Stimulated activated CD8-positive, alpha-beta memory T cell treated with anti-CD3 and anti-CD28 coated beads, Interleukin-15, amount 100 ng/mL, for 4 hours (primary cell): ENCODE results near the gene SSH3.

Experiments
- DNase-seq, 2 donors: peaks; one replicate each; pipeline ENCODE4 v3.0.0-alpha.2; 2020; ENCODE audit warnings: low read depth in 2 of 2

Gene SSH3

DNA sequence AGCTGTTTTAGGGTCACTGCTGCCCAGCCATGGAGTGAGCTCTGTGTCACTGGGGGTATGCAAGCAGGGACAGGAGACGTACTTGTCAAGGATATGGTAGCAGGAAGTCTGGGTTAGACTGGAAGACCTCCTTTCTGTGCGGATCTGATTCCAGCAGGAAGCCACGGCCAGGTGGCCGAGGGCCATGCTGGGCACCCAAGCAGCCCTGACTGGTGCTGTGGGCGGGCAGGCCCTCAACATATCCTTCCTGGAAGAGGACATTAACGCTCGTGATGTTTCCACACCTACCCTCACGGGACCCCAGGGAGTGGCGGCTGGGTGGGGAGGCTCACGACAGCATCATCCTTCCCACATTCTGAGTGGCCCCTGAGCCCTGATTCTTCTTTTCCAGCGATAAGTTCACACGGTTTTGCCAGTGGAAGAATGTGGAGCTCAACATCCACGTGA, 23.0 kb upstream of the SSH3 start:
- DNase-seq = no peak

DNA sequence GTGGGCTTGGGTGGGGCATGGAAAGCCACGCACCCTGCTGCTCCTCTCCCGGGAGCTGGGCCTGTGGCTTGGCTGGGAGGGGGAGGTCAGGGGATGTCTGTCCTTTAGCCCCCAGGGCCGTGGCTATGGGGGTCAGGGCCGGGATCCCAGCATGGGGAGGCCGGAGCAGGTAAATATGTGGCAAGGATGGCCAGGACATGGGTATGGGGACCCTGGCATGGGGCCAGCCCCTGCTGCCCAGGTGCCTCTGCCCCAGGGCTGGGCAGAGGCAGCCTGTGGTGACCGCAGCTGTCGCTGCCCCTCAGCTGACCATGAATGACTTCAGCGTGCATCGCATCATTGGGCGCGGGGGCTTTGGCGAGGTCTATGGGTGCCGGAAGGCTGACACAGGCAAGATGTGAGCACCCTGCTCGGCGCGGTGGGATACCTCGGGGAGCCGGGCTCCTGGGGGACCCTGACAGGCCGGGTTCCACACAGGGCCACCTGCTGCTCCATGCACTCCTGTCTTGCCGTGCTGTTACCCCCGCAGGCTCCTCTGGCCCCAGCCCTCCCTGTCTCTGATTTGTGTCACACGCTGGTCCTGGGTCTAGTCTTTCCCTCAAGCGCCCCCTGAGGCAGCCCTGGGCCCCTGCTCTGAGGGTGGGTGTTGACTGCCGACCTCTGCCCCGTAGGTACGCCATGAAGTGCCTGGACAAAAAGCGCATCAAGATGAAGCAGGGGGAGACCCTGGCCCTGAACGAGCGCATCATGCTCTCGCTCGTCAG, 22.4 kb upstream of the SSH3 start:
- no peak for DNase-seq

DNA sequence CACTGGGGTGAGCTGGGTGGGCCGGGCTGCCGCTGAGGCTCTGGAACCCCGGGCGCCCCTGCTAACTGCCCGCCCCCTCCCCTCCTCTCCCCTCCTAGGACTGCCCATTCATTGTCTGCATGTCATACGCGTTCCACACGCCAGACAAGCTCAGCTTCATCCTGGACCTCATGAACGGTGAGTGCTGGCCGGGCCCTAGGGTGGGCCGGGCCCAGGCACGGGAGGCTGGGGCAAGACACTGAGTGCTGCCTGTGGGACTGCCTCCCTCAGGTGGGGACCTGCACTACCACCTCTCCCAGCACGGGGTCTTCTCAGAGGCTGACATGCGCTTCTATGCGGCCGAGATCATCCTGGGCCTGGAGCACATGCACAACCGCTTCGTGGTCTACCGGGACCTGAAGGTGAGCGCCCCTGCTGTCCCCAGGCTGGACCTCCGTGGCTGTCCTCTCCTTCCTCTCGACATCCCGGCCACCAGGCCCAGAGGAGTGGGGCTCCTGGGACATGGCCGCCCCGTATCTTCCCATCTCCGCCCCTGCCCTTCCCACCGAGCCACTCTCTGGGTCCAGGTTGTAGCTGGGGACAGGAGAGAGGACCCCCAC, 21.7 kb upstream of the SSH3 start:
- DNase-seq = no peak

DNA sequence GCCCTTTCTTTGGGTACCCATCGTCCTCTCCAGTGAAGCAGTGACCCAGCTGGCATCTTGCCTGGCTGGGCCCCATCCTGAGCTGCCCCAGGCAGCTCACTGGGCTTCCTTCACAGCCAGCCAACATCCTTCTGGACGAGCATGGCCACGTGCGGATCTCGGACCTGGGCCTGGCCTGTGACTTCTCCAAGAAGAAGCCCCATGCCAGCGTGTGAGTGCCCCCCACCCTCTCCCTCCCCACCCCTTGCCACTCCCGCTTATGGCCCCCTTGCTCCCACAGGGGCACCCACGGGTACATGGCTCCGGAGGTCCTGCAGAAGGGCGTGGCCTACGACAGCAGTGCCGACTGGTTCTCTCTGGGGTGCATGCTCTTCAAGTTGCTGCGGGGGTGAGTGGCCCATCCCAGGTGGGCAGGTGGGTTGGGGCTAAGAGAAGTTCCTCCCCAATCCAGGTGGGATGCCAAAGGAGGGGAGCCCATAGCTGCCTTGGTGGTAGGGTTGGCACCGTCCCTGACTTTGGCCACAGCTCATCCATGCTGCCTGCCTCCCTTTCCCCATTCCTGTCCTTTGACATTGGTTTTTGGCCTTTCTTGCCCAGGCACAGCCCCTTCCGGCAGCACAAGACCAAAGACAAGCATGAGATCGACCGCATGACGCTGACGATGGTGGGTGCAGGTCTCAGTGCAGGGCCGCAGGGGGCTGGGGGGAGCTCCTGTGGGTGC, 21.0 kb upstream of the SSH3 start:
- DNase-seq = no peak

DNA sequence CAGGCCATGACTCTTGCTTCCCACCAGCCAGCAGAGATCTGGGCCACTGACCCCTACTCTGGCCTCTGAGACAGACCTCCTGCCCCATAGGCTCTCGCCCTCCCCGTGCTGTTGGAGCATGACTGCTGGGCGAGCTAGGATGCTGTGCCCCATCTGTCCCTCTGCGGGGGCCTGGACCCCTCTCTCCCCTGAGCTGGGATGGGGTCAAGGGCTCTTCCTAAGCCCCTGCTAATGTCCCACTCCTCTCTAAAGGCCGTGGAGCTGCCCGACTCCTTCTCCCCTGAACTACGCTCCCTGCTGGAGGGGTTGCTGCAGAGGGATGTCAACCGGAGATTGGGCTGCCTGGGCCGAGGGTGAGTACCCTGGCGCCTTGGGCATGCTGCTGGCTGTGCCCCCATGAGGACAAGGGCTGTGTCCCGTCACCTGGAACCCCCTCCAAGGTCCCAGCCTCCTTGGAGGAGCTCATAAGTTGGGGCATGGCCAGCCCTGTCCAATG, 20.4 kb upstream of the SSH3 start:
- DNase-seq = no peak

DNA sequence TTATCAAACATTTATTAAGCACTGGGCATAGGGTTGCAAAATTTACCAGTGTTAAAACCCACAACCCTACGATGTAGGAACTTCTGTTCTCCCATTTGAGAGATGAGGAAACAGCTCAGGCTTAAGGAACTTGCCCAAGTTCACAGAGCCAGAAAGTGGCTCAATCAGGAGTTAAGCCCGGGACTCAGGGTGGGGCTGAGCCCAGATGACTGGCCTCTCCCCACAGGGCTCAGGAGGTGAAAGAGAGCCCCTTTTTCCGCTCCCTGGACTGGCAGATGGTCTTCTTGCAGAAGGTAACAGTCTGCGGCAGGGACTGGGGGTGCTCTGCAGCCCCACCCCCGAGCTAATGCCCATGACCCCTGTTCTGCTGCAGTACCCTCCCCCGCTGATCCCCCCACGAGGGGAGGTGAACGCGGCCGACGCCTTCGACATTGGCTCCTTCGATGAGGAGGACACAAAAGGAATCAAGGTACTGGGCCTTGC, 19.8 kb upstream of the SSH3 start:
- no peak for DNase-seq

DNA sequence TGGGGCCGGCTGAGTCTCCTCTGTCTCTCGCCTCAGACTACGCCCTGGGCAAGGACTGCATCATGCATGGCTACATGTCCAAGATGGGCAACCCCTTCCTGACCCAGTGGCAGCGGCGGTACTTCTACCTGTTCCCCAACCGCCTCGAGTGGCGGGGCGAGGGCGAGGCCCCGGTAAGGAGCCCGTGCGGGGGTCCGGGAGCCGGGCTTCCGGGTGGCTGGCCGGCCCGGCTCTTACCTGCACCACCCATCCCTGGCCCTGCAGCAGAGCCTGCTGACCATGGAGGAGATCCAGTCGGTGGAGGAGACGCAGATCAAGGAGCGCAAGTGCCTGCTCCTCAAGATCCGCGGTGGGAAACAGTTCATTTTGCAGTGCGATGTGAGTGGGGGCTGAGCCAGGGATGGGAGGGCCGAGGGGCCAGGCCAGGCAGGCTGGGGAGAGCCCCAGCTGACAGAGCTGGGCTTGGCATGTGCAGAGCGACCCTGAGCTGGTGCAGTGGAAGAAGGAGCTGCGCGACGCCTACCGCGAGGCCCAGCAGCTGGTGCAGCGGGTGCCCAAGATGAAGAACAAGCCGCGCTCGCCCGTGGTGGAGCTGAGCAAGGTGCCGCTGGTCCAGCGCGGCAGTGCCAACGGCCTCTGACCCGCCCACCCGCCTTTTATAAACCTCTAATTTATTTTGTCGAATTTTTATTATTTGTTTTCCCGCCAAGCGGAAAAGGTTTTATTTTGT, 18.4 kb upstream of the SSH3 start:
- no peak for DNase-seq

DNA sequence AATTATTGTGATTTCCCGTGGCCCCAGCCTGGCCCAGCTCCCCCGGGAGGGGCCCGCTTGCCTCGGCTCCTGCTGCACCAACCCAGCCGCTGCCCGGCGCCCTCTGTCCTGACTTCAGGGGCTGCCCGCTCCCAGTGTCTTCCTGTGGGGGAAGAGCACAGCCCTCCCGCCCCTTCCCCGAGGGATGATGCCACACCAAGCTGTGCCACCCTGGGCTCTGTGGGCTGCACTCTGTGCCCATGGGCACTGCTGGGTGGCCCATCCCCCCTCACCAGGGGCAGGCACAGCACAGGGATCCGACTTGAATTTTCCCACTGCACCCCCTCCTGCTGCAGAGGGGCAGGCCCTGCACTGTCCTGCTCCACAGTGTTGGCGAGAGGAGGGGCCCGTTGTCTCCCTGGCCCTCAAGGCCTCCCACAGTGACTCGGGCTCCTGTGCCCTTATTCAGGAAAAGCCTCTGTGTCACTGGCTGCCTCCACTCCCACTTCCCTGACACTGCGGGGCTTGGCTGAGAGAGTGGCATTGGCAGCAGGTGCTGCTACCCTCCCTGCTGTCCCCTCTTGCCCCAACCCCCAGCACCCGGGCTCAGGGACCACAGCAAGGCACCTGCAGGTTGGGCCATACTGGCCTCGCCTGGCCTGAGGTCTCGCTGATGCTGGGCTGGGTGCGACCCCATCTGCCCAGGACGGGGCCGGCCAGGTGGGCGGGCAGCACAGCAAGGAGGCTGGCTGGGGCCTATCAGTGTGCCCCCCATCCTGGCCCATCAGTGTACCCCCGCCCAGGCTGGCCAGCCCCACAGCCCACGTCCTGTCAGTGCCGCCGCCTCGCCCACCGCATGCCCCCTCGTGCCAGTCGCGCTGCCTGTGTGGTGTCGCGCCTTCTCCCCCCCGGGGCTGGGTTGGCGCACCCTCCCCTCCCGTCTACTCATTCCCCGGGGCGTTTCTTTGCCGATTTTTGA, 17.5 kb upstream of the SSH3 start:
- DNase-seq = no peak

DNA sequence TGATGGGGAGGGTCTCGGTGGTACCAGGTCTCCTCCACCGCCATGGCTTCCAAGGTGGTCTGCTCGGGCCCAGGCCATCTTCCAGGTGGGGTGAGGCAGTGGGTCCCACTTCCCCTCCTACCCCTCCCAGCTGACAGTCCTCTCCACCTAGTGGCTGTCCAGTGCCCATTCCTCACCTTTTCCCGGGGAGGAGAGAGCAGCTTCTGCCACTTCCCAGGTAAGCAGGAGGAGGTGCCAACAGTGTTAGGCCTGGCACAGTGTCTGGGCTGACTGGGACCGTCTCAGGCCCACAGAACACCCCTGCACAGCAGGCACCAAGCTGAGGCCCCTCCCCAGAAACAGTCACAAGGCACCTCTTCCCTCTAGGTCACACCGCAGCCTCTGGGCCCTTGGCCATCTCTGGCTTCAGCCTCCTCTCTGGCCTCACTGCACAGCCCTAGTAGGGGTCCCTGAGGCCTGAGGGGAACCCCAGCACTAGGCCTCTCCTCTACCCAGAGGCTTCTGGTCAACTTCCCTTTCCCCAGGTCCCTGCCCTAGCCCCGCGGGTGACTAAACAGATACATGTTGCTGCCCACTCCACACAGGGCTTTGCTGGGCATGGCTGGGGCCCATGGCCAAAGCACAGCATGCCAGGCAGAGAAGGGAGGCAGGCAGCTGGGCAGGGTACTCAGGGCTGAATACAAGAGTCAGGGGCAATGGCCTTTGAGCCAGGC, 16.6 kb upstream of the SSH3 start:
- no peak for DNase-seq

DNA sequence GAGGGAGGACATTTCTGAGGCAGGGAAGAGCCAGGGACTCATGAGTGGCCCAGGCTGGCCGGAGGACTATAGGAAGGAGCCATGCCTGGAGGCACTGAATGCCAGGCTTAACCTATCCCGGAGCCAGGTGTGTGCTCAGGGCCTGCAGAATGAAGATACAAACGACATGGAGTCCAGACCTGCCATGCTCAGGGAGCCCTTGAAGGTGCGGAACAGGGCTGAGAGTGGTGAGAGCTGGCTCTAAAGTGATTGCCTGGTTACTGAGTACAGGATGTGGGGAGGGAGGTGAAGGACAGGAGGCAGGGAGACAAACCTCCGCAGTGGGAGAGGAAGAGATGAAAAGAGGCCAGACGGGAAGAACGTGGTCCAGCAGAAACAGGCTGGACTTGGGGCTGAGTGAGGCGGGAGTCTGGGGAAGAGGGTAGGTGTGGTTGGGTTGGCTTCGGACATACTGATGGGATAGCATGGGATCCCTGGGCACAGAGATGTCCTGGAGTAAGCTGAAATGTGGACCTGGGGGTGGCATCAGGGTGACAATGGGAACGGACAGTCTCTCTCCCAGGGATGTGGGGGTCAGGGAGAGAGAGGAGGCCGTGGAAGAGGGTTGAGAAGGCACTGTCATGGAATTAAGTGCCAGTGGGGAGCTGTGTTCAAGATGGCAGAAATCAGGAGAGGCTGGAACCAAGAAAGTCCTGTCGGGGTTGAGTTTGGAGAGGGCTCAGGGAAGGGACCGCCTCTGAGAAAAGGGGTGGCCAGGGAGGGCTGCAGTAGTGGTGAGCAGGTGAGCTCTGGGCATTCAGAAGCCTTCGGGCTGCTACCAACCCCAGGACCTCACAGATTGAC, 15.8 kb upstream of the SSH3 start:
- DNase-seq = no peak

DNA sequence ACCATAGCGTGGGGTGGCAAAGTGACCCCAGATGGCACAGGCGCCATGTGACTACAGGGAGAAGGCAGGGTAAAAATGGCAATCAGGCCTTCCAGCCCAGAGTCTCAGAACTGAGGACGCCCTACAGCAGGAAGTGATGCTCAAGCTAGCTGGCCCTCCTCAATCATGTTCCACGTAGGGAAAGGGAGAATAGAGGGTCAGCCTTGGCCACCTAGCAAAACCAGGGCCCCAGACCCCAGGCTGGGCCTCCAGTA, 15.2 kb upstream of the SSH3 start:
- DNase-seq = no peak

DNA sequence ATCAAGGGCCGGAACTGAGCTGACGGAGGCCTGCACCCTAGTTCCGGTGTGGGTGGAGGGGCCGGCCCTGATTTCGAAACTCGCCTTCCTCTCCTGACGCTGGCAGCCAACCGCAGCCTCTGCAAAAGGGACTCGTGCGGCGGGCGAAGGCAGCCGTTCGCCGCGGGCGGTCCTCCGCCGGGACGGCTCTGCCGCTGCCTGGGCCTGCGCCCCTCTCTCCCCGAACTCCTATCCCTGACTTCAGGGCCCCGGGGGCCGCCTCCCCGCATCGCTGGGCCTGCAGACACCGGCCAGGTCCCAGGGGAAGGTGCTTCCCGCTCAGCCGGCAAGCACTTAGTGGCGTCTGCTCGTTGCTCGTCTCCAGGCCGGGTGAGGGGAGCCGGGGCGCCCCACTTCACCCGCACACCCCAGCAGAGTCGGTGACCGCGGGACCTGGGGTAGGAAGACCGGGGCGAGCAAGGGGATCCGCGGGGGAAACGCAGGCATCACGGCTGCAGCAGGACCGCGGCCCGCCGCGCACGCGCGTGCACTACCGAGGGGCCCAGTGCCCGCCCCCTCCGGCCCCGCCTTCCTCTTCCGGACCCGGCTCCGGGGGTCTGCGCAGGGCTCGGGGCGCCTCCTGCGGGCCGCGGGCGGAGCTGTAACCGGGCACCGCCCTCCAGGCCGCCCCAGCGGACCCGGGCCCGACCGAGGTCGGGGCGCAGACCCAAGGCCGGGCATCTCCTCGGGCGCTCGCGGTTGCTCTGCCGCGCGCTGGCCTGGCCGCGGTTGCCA, 14.7 kb upstream of the SSH3 start:
- DNase-seq = peak; percentile 67 to 81

DNA sequence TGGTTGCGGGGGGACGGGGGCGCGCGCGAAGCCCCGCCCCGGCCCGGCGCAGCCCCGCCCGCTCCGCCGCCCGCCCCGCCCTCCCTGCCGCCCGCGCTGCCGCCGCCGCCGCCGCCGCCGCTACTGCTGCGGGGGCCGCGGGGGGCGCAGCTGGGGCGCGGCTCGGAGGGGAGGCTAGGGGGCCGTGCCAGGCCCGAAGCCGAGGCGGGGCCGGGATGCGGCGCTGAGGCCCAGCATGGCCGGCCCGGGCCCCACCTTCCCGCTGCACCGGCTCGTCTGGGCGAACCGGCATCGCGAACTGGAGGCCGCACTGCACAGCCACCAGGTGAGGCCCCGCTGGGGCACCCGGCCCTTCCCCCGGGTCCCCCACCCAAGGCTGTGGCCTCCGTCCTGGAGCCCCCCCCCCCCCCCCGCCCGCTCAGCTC, 14.1 kb upstream of the SSH3 start, which contains the start of gene ANKRD13D:
TSS of gene ANKRD13D (plus strand) at position 78 of the 425 bp plus-strand sequence. CDS start at position 236, 158 bp downstream.
- no peak for DNase-seq

DNA sequence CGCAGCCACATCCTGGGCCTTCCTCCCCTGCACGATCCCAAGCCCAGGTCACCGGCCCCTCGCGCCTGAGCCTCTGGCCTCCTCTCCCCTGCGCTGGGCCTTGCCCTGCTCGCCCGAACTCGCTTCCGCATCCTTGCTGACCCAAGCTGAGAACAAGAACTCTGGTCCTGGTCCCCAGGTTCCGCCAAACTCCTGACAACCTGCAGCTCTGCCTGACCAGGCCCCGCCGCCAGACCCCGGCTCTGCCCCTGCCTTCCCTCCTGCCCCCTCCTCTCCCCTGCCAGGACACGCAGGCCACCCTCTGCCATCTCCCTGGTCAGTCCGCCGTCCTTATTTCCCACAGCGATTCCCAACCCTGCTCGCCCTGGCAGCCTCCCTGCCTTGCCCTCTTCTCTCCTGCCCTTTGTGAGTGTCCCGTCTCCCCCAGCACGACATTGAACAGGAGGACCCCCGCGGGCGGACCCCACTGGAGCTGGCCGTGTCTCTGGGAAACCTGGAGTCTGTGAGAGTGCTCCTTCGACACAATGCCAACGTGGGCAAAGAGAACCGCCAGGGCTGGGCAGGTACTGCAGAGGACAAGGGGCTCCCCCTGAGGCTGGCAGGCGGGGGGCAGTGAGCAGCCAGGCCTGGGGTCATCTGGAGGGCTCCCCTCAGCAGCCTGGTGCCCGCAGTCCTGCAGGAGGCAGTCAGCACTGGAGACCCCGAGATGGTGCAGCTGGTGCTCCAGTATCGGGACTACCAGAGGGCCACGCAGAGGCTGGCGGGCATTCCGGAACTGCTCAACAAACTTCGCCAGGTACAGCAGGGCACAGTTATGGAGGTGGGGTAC, 13.5 kb upstream of the SSH3 start:
- DNase-seq = no peak

DNA sequence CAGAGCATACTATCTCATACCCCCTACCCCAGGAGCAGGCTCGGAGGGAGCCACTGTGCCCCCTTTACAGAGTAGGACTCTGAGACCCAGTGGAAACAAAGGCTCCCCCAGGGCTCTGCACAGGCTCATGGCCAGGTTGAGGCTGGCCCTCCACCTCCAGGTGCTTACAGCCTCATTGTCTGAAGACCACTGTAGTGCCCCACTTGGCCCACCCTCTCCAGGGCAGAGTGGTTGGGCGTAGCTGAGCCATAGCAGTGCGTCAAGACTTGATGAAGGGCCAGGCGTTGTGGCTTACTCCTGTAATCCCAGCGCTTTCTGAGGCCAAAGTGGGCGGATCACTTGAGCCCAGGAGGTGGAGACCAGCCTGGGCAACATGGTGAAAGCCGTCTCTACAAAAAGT, 12.5 kb upstream of the SSH3 start:
- DNase-seq = no peak

DNA sequence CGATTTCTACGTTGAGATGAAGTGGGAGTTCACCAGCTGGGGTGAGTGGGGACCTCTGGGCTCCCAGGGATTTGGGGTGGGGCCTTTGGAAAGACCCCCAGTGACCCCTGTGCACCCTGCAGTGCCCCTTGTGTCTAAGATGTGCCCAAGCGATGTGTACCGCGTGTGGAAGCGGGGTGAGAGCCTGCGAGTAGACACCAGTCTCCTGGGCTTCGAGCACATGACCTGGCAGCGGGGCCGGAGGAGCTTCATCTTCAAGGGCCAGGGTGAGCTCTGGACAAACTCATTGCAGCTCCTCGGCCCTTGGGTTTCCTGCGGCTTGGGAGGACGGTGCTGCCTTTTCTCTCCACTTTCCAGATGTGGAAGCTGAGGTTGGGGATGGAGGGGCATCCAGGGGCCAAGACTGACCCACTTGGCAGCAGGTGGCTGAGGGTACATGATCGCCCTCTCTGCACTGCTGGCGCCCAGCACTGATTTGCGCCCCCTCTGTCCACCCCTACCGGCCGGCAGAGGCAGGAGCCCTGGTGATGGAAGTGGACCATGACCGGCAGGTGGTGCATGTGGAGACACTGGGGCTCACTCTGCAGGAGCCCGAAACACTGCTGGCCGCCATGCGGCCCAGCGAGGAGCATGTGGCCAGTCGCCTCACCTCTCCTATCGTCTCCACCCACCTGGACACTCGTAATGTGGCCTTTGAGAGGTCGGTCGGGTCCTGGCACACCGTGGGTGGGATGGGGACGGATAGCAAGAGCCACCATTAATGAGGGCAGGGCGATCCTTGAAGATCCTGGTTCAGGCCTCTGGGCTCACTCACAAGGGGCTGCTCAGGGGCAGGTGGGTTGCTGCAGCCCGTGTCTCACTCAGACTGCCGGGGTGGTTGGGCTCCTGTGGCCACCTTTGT, 11.6 kb upstream of the SSH3 start:
- no peak for DNase-seq

DNA sequence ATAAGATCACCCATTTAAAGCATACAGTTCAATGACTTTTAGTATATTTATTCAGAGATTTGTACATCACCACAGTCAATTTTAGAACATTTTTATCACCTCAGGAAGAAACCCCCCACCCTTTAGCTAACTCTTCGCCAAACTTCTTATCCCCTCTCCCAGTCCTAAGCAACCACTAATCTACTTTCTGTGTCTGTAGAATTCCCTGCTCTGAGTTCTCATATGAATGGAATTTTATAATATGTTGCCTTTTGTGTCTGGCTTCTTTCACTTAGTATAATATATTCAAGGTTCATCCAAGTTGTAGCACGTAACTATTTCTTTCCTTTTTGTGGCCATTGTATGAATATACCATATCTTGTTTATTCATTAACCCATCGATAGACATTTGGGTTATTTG, 10.7 kb upstream of the SSH3 start:
- DNase-seq = no peak
